Measurements from ENCODE around the gene BCO2. TPM values are rescaled to one million over a fixed set of nuclear protein-coding genes. Genes with fewer than 3 reads are reported as not detected.

The BCO2 gene
- total and polyA plus RNA-seq, 4 donors: 0.70 to 190 (median 78.8) TPM

DNA sequence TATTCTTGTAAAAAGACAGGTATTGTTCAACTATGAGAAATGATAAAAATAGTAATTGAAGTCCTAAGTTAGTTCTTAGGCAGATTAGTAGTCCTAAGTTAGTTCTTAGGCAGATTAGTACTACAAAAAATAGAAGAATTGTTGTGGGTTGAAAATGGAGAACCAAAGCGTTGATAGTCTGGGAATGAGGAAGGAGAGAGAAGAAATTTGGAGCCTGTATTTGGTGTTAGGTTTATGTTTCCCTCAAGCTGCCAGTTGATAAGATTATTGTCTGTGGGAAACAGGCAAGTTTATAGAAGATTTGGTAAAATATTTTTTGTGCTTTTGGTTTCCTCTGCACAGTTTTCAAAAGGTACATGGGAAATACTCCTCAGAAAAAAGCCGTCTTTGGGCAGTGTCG lies 3.6 kb downstream of the BCO2 start:
- Histone ChIP-seq H3K36me3 (ENCODE audit: control insufficient read depth in 4 of 4, insufficient read depth in 3 of 4, low read depth in 1 of 4, low read length in 3 of 4) (peaks cover 0 to 12% (median 7%) of the 10 kb centered on the region in 4 donors), H3K27ac (ENCODE audit: low read depth in 1 of 2, low read length in 2 of 2) (peak overlapping the region; percentile 48 to 52), H3K4me3 (ENCODE audit: low read depth in 1 of 3, low read length in 3 of 3) (no peak overlapping the region), H3K9me3 (ENCODE audit: control insufficient read depth in 4 of 4, low read length in 3 of 4) (no peaks in the 10 kb centered on the region), H3K4me1 (ENCODE audit: control insufficient read depth in 4 of 4, insufficient read depth in 4 of 4, low read length in 3 of 4) (peaks cover 0 to 8% (median 5%) of the 10 kb centered on the region in 4 donors), H3K27me3 (ENCODE audit: control insufficient read depth in 4 of 4, insufficient read depth in 4 of 4, low read length in 3 of 4) (no peaks in the 10 kb centered on the region), H3K9ac (ENCODE audit: low read depth in 1 of 2, low read length in 2 of 2) (no peak overlapping the region)
- no peak for TF ChIP-seq FOXA1 (IDR thresholded peaks at IDR 0.05)
- TF ChIP-seq SP1 (IDR thresholded peaks at IDR 0.05): no peak
- TF ChIP-seq FOXA2 (IDR thresholded peaks at IDR 0.05): no peak
- no peak for TF ChIP-seq JUND (IDR thresholded peaks at IDR 0.05)
- TF ChIP-seq EGR1 (IDR thresholded peaks at IDR 0.05; ENCODE audit: low read depth in 2 of 2): no peak
- TF ChIP-seq HNF4A (conservative IDR thresholded peaks at IDR 0.05): no peak
- TF ChIP-seq CTCF (IDR thresholded peaks at IDR 0.05; ENCODE audit: low read depth, low read length, missing input control): no peak
- TF ChIP-seq TAF1 (conservative IDR thresholded peaks at IDR 0.05): no peak
- no peak for TF ChIP-seq RAD21 (IDR thresholded peaks at IDR 0.05)
- DNase-seq (ENCODE audit: low spot score): no peak
- WGBS: 83% methylated on average over 3 of the region's 3 CpGs

- peak overlapping the region; percentile 6 to 48 for H3K27ac ChIP-seq (ENCODE audit: low read depth in 1 of 2, low read length in 2 of 2)
- peaks cover 0 to 8% (median 5%) of the 10 kb centered on the region in 4 donors for H3K4me1 ChIP-seq (ENCODE audit: control insufficient read depth in 4 of 4, insufficient read depth in 4 of 4, low read length in 3 of 4)
These were observed 4.3 kb downstream of the BCO2 start for GRCh38 chr11:112179601-112180000.

DNA sequence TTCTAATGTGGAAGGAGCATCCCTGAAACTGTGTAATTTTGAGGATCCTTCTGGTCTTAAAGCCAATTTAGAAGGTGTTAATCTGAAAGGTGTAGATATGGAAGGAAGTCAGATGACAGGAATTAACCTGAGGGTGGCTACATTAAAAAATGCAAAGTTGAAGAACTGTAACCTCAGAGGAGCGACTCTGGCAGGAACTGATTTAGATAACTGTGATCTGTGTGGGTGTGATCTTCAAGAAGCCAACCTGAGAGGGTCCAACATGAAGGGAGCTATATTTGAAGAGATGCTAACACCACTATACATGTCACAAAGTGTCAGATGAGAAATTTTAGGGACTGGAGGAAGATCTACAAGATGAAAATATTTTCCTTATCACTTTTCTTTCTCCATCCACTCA lies 7.6 kb downstream of the BCO2 start:
- Histone ChIP-seq H3K9me3 (ENCODE audit: control insufficient read depth in 4 of 4, low read length in 3 of 4) (no peaks in the 10 kb centered on the region), H3K4me1 (ENCODE audit: control insufficient read depth in 4 of 4, insufficient read depth in 4 of 4, low read length in 3 of 4) (peaks cover 0 to 8% (median 5%) of the 10 kb centered on the region in 4 donors), H3K4me3 (ENCODE audit: low read depth in 1 of 3, low read length in 3 of 3) (no peak overlapping the region), H3K27me3 (ENCODE audit: control insufficient read depth in 4 of 4, insufficient read depth in 4 of 4, low read length in 3 of 4) (no peaks in the 10 kb centered on the region), H3K36me3 (ENCODE audit: control insufficient read depth in 4 of 4, insufficient read depth in 3 of 4, low read depth in 1 of 4, low read length in 3 of 4) (peaks cover 0 to 12% (median 7%) of the 10 kb centered on the region in 4 donors), H3K27ac (ENCODE audit: low read depth in 1 of 2, low read length in 2 of 2) (no peak overlapping the region), H3K9ac (ENCODE audit: low read depth in 1 of 2, low read length in 2 of 2) (no peak overlapping the region)
- no peak for DNase-seq (ENCODE audit: low spot score)
- TF ChIP-seq FOXA2 (IDR thresholded peaks at IDR 0.05): no peak
- no peak for TF ChIP-seq HNF4A (conservative IDR thresholded peaks at IDR 0.05)
- WGBS: 82% methylated on average over 1 of the region's 1 CpG

More at GRCh38 chr11:112179601-112180000, 4.3 kb downstream of the BCO2 start:
- H3K9me3 ChIP-seq (ENCODE audit: control insufficient read depth in 4 of 4, low read length in 3 of 4): no peaks in the 10 kb centered on the region
- peaks cover 0 to 12% (median 7%) of the 10 kb centered on the region in 4 donors for H3K36me3 ChIP-seq (ENCODE audit: control insufficient read depth in 4 of 4, insufficient read depth in 3 of 4, low read depth in 1 of 4, low read length in 3 of 4)
- no peak for TF ChIP-seq TAF1 (conservative IDR thresholded peaks at IDR 0.05)
- TF ChIP-seq FOXA1 (IDR thresholded peaks at IDR 0.05): no peak
- no peak overlapping the region for H3K4me3 ChIP-seq (ENCODE audit: low read depth in 1 of 3, low read length in 3 of 3)
- H3K27me3 ChIP-seq (ENCODE audit: control insufficient read depth in 4 of 4, insufficient read depth in 4 of 4, low read length in 3 of 4): no peaks in the 10 kb centered on the region
- no peak for DNase-seq (ENCODE audit: low spot score)
- no peak overlapping the region for H3K9ac ChIP-seq (ENCODE audit: low read depth in 1 of 2, low read length in 2 of 2)

DNA sequence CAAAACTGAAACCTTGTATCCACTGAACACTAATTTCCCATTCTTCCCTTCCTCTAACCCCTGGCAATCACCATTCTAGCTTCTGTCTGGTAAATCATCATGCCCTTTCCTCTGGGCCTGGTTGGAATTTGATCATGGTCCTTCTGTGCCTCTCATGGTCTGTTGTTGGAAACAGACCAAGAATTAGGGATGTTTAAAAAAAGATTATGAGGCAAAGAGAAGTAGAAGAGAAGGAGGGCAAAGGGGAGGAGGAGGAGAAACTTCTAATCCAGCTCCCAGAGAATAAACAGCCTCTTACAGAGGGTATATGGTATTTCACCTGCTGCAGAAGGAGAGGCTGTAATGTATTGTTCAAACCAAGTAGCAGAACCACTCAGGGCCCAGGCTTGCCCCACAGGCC lies 10.6 kb downstream of the BCO2 start:
- Histone ChIP-seq H3K4me1 (ENCODE audit: control insufficient read depth in 4 of 4, insufficient read depth in 4 of 4, low read length in 3 of 4) (no peaks in the 10 kb centered on the region), H3K36me3 (ENCODE audit: control insufficient read depth in 4 of 4, insufficient read depth in 3 of 4, low read depth in 1 of 4, low read length in 3 of 4) (peaks cover 0 to 3% (median 1%) of the 10 kb centered on the region in 4 donors), H3K27me3 (ENCODE audit: control insufficient read depth in 4 of 4, insufficient read depth in 4 of 4, low read length in 3 of 4) (no peaks in the 10 kb centered on the region), H3K9me3 (ENCODE audit: control insufficient read depth in 4 of 4, low read length in 3 of 4) (no peaks in the 10 kb centered on the region), H3K4me3 (ENCODE audit: low read depth in 1 of 3, low read length in 3 of 3) (no peak overlapping the region), H3K9ac (ENCODE audit: low read depth in 1 of 2, low read length in 2 of 2) (no peak overlapping the region), H3K27ac (ENCODE audit: low read depth in 1 of 2, low read length in 2 of 2) (no peak overlapping the region)
- TF ChIP-seq HNF4A (conservative IDR thresholded peaks at IDR 0.05) (peak in 1 of 2 donors; percentile 39), FOXA2 (IDR thresholded peaks at IDR 0.05) (no peak)
- no peak for DNase-seq (ENCODE audit: low spot score)
